Naive B cell (primary cell): ENCODE results near the gene JMJD1C. TPM values are rescaled to one million over a fixed set of nuclear protein-coding genes. Genes with fewer than 3 reads are reported as not detected.

Source experiments
- ATAC-seq, 2 donors: fragments of 150-1000 bp; cut with Tn5 transposase; 2 replicates each; pipeline ENCODE4 v1.10.0; 2021; ENCODE audit warnings: low read depth in 2 of 2, mild to moderate bottlenecking in 2 of 2, moderate library complexity in 2 of 2
- DNase-seq: peaks from one replicate; pipeline ENCODE4 v3.0.0; 2022
- H3K27ac Mint-ChIP-seq, 6 donors: one replicate each; pipeline ENCODE4 v1.8.0; 2020 to 2022; ENCODE audit warnings: mild to moderate bottlenecking in 6 of 6, mixed read lengths in 6 of 6, moderate library complexity in 5 of 6, inconsistent platforms in 2 of 6
- H3K27me3 Mint-ChIP-seq, 3 donors: one replicate each; pipeline ENCODE4 v1.8.0; 2021 to 2022; ENCODE audit warnings: mixed read lengths in 3 of 3, mild to moderate bottlenecking in 1 of 3
- H3K36me3 Mint-ChIP-seq, 2 donors: one replicate each; pipeline ENCODE4 v1.8.0; 2020 to 2022; ENCODE audit warnings: mixed read lengths in 2 of 2, inconsistent platforms in 1 of 2, mild to moderate bottlenecking in 1 of 2
- H3K4me1 Mint-ChIP-seq, 3 donors: one replicate each; pipeline ENCODE4 v1.8.0; 2020 to 2022; ENCODE audit warnings: mixed read lengths in 3 of 3, inconsistent platforms in 1 of 3, mild to moderate bottlenecking in 1 of 3, moderate library complexity in 1 of 3
- H3K4me3 Mint-ChIP-seq, 8 donors: one replicate each; pipeline ENCODE4 v1.8.0; 2020 to 2022; ENCODE audit warnings: mild to moderate bottlenecking in 8 of 8, mixed read lengths in 8 of 8, moderate library complexity in 8 of 8, inconsistent platforms in 2 of 8
- H3K9me3 Mint-ChIP-seq, 7 donors: one replicate each; pipeline ENCODE4 v1.8.0; 2020 to 2022; ENCODE audit warnings: mixed read lengths in 7 of 7, mild to moderate bottlenecking in 5 of 7, inconsistent platforms in 2 of 7, moderate library complexity in 1 of 7
- polyA plus RNA-seq, 6 donors: library from polyadenylated mRNA; unstranded; fragments of 300-500 nt; fragmentation: Illumina TruSeq; gene quantifications; one replicate each; pipeline ENCODE4 v1.2.3, GENCODE V29; 2021; ENCODE audit warnings: low read depth in 6 of 6

Gene JMJD1C
- polyA plus RNA-seq, 6 donors from 2014 or later: 51.7 to 154 (median 124) TPM

GRCh38 chr10:63257778-63258177 is 208.0 kb downstream of the JMJD1C start:
- Mint-ChIP-seq H3K4me3 (peak overlapping the region in 5 of 8 donors; percentile 70 to 91 (median 83)), H3K36me3 (peaks cover 17 to 18% of the 10 kb centered on the region in 2 donors), H3K4me1 (peaks cover 53 to 92% (median 85%) of the 10 kb centered on the region in 3 donors), H3K27me3 (no peaks in the 10 kb centered on the region), H3K9me3 (no peaks in the 10 kb centered on the region), H3K27ac (peak overlapping the region in 5 of 6 donors; percentile 3 to 90 (median 72))
- DNase-seq: no peak
- no peak for ATAC-seq

- Mint-ChIP-seq H3K4me1 (peaks cover 62 to 94% (median 88%) of the 10 kb centered on the region in 3 donors), H3K36me3 (peaks cover 16 to 17% of the 10 kb centered on the region in 2 donors), H3K27ac (peak overlapping the region in 4 of 6 donors; percentile 69 to 91 (median 81)), H3K4me3 (peak overlapping the region; percentile 67 to 91 (median 81)), H3K9me3 (no peaks in the 10 kb centered on the region), H3K27me3 (no peaks in the 10 kb centered on the region)
- ATAC-seq (peak; percentile 44 to 54), DNase-seq (peak; percentile 37)
These were observed 209.6 kb downstream of the JMJD1C start for GRCh38 chr10:63256009-63256773.

- Mint-ChIP-seq H3K36me3 (peaks cover 8 to 12% of the 10 kb centered on the region in 2 donors), H3K27me3 (no peaks in the 10 kb centered on the region), H3K27ac (peak overlapping the region in 2 of 6 donors; percentile 56 to 79), H3K9me3 (no peaks in the 10 kb centered on the region), H3K4me1 (peaks cover 59 to 94% (median 87%) of the 10 kb centered on the region in 3 donors), H3K4me3 (peak overlapping the region in 4 of 8 donors; percentile 9 to 53 (median 48))
- no peak for ATAC-seq
- DNase-seq: no peak
These were observed 210.5 kb downstream of the JMJD1C start for GRCh38 chr10:63255316-63255715.

- DNase-seq (no peak), ATAC-seq (no peak)
- Mint-ChIP-seq H3K4me1 (peaks cover 53 to 88% (median 67%) of the 10 kb centered on the region in 3 donors), H3K27ac (peak overlapping the region; percentile 0 to 74 (median 31)), H3K4me3 (peak overlapping the region in 3 of 8 donors; percentile 0 to 42 (median 17)), H3K9me3 (no peaks in the 10 kb centered on the region), H3K27me3 (no peaks in the 10 kb centered on the region), H3K36me3 (peaks cover 10 to 19% of the 10 kb centered on the region in 2 donors)
These were observed 212.7 kb downstream of the JMJD1C start for GRCh38 chr10:63253040-63253439.

GRCh38 chr10:63252095-63252762 is 213.5 kb downstream of the JMJD1C start:
- peak overlapping the region in 2 of 8 donors; percentile 17 to 35 for H3K4me3 Mint-ChIP-seq
- peak overlapping the region in 2 of 6 donors; percentile 74 to 93 for H3K27ac Mint-ChIP-seq
- no peak for ATAC-seq
- no peaks in the 10 kb centered on the region for H3K27me3 Mint-ChIP-seq
- peaks cover 10 to 19% of the 10 kb centered on the region in 2 donors for H3K36me3 Mint-ChIP-seq
- no peak for DNase-seq
- no peaks in the 10 kb centered on the region for H3K9me3 Mint-ChIP-seq
- peaks cover 54 to 88% (median 67%) of the 10 kb centered on the region in 3 donors for H3K4me1 Mint-ChIP-seq

- Mint-ChIP-seq H3K4me1 (peaks cover 65 to 92% (median 71%) of the 10 kb centered on the region in 3 donors), H3K9me3 (peaks cover 0 to 10% (median 4%) of the 10 kb centered on the region in 7 donors), H3K27ac (peak overlapping the region in 1 of 6 donors; percentile 16), H3K27me3 (no peaks in the 10 kb centered on the region), H3K4me3 (no peak overlapping the region), H3K36me3 (peaks cover 16 to 31% of the 10 kb centered on the region in 2 donors)
- DNase-seq (no peak), ATAC-seq (no peak)
These were observed 215.7 kb downstream of the JMJD1C start for GRCh38 chr10:63250032-63250431.

- Mint-ChIP-seq H3K27me3 (no peaks in the 10 kb centered on the region), H3K36me3 (peaks cover 17 to 28% of the 10 kb centered on the region in 2 donors), H3K9me3 (peaks cover 0 to 11% (median 4%) of the 10 kb centered on the region in 7 donors), H3K4me1 (peaks cover 62 to 90% (median 67%) of the 10 kb centered on the region in 3 donors), H3K27ac (peak overlapping the region in 1 of 6 donors; percentile 36), H3K4me3 (peak overlapping the region in 2 of 8 donors; percentile 5 to 70)
- no peak for DNase-seq
- ATAC-seq: no peak
These were observed 218.0 kb downstream of the JMJD1C start for GRCh38 chr10:63247771-63248170.

- DNase-seq: no peak
- Mint-ChIP-seq H3K36me3 (peaks cover 17 to 26% of the 10 kb centered on the region in 2 donors), H3K27me3 (no peaks in the 10 kb centered on the region), H3K4me1 (peaks cover 58 to 88% (median 64%) of the 10 kb centered on the region in 3 donors), H3K27ac (peak overlapping the region in 2 of 6 donors; percentile 36 to 56), H3K4me3 (peak overlapping the region in 4 of 8 donors; percentile 3 to 86 (median 40)), H3K9me3 (peaks cover 0 to 11% (median 4%) of the 10 kb centered on the region in 7 donors)
- no peak for ATAC-seq
These were observed 219.4 kb downstream of the JMJD1C start for GRCh38 chr10:63246356-63246755.

GRCh38 chr10:63241841-63242281 is 223.9 kb downstream of the JMJD1C start:
- Mint-ChIP-seq H3K36me3 (peaks cover 12 to 14% of the 10 kb centered on the region in 2 donors), H3K4me3 (peak overlapping the region in 7 of 8 donors; percentile 55 to 83 (median 69)), H3K9me3 (peaks cover 0 to 11% (median 4%) of the 10 kb centered on the region in 7 donors), H3K27me3 (no peaks in the 10 kb centered on the region), H3K4me1 (peaks cover 64 to 91% (median 80%) of the 10 kb centered on the region in 3 donors), H3K27ac (peak overlapping the region; percentile 8 to 75 (median 30))
- DNase-seq (peak; percentile 31), ATAC-seq (peak; percentile 61 to 65)

- peaks cover 0 to 6% (median 3%) of the 10 kb centered on the region in 7 donors for H3K9me3 Mint-ChIP-seq
- no peak for DNase-seq
- H3K27me3 Mint-ChIP-seq: no peaks in the 10 kb centered on the region
- peaks cover 54 to 90% (median 70%) of the 10 kb centered on the region in 3 donors for H3K4me1 Mint-ChIP-seq
- peak overlapping the region in 3 of 8 donors; percentile 21 to 35 (median 32) for H3K4me3 Mint-ChIP-seq
- ATAC-seq: no peak
- H3K27ac Mint-ChIP-seq: peak overlapping the region in 4 of 6 donors; percentile 1 to 33 (median 14)
- H3K36me3 Mint-ChIP-seq: peaks cover 7 to 10% of the 10 kb centered on the region in 2 donors
These were observed 225.0 kb downstream of the JMJD1C start for GRCh38 chr10:63240807-63241206.

- Mint-ChIP-seq H3K27ac (peak overlapping the region in 5 of 6 donors; percentile 1 to 96 (median 65)), H3K36me3 (no peaks in the 10 kb centered on the region), H3K9me3 (no peaks in the 10 kb centered on the region), H3K27me3 (no peaks in the 10 kb centered on the region), H3K4me1 (peaks cover 36 to 82% (median 49%) of the 10 kb centered on the region in 3 donors), H3K4me3 (peak overlapping the region in 1 of 8 donors; percentile 11)
- no peak for DNase-seq
- no peak for ATAC-seq
These were observed 227.3 kb downstream of the JMJD1C start for GRCh38 chr10:63238501-63238900.

GRCh38 chr10:63237396-63237795 is 228.4 kb downstream of the JMJD1C start:
- peaks cover 40 to 80% (median 49%) of the 10 kb centered on the region in 3 donors for H3K4me1 Mint-ChIP-seq
- H3K27me3 Mint-ChIP-seq: no peaks in the 10 kb centered on the region
- H3K36me3 Mint-ChIP-seq: no peaks in the 10 kb centered on the region
- no peak for ATAC-seq
- H3K4me3 Mint-ChIP-seq: peak overlapping the region in 1 of 8 donors; percentile 43
- DNase-seq: no peak
- H3K9me3 Mint-ChIP-seq: no peaks in the 10 kb centered on the region
- peak overlapping the region in 4 of 6 donors; percentile 16 to 79 (median 50) for H3K27ac Mint-ChIP-seq
